ENCODE results near the gene ZNF888. TPM values are rescaled to one million over a fixed set of nuclear protein-coding genes. Genes with fewer than 3 reads are reported as not detected.
"Not testable (repeated sequence)": the region's sequence is repeated elsewhere in the genome, so short reads cannot be mapped to it uniquely, and the experiment has no call there.

Gene ZNF888
- total and polyA plus RNA-seq, 8 donors: 5.7 to 17.2 (median 13.0) TPM

GRCh38 chr19:52889076-52889475 lies 34.2 kb downstream of the ZNF888 start:
- no peak for ATAC-seq
- H3K9me3 ChIP-seq: peaks cover 0 to 17% of the 10 kb centered on the region in 2 donors
- H3K4me1 ChIP-seq: no peaks in the 10 kb centered on the region
- DNase-seq: no peak
- intact Hi-C loops (cut with DNase I): no loop called here
- H3K27ac ChIP-seq: no peak overlapping the region
- H3K27me3 ChIP-seq: no peaks in the 10 kb centered on the region
- no peak for TF ChIP-seq CTCF (IDR thresholded peaks at IDR 0.05)
- no peak overlapping the region for H3K4me3 ChIP-seq
- peaks cover 0 to 64% of the 10 kb centered on the region in 2 donors for H3K36me3 ChIP-seq

- TF ChIP-seq CTCF (IDR thresholded peaks at IDR 0.05): no peak
- Histone ChIP-seq H3K9me3 (peaks cover 0 to 99% of the 10 kb centered on the region in 2 donors), H3K27me3 (no peaks in the 10 kb centered on the region), H3K4me1 (no peaks in the 10 kb centered on the region), H3K27ac (no peak overlapping the region), H3K4me3 (no peak overlapping the region), H3K36me3 (peaks cover 6 to 78% of the 10 kb centered on the region in 2 donors)
- intact Hi-C loops (cut with DNase I): no loop called here
- ATAC-seq (no peak), DNase-seq (no peak)
Observed at GRCh38 chr19:52880895-52881389, 42.3 kb downstream of the ZNF888 start.

- intact Hi-C loops (cut with DNase I); DNase-seq; H3K36me3 ChIP-seq; H3K27me3 ChIP-seq; H3K4me1 ChIP-seq; H3K27ac ChIP-seq; ATAC-seq; H3K4me3 ChIP-seq: not testable (repeated sequence)
- peaks cover 0 to 40% of the 10 kb centered on the region in 2 donors for H3K9me3 ChIP-seq
Observed at GRCh38 chr19:52872996-52873395, 50.2 kb downstream of the ZNF888 start.

GRCh38 chr19:52871466-52871865 lies 51.8 kb downstream of the ZNF888 start:
- Histone ChIP-seq H3K9me3 (peaks cover 0 to 28% of the 10 kb centered on the region in 2 donors), H3K27me3 (no peaks in the 10 kb centered on the region), H3K27ac (no peak overlapping the region), H3K4me3 (no peak overlapping the region), H3K4me1 (no peaks in the 10 kb centered on the region), H3K36me3 (no peaks in the 10 kb centered on the region)
- intact Hi-C loops (cut with DNase I): no loop called here
- no peak for TF ChIP-seq CTCF (IDR thresholded peaks at IDR 0.05)
- ATAC-seq: no peak
- DNase-seq: no peak

- H3K4me3 ChIP-seq; H3K36me3 ChIP-seq; DNase-seq; ATAC-seq; H3K27me3 ChIP-seq; H3K27ac ChIP-seq; H3K4me1 ChIP-seq; intact Hi-C loops (cut with DNase I): not testable (repeated sequence)
- peaks cover 0 to 20% of the 10 kb centered on the region in 2 donors for H3K9me3 ChIP-seq
Observed at GRCh38 chr19:52868031-52868430, 55.2 kb downstream of the ZNF888 start.

GRCh38 chr19:52857378-52858191 lies 65.6 kb downstream of the ZNF888 start, which contains the start of gene ZNF468:
Gene ZNF468, minus strand, starts transcription at chr19:52857619. Its CDS starts 3,347 bp downstream, at chr19:52854272.
- peaks cover 0 to 21% of the 10 kb centered on the region in 2 donors for H3K36me3 ChIP-seq
- peak within 1 kb of the TSS; percentile 8 to 50 for H3K27ac ChIP-seq
- peak; percentile 100 for ATAC-seq
- H3K4me3 ChIP-seq: peak within 1 kb of the TSS; percentile 61 to 69
- H3K9me3 ChIP-seq; H3K4me1 ChIP-seq; H3K27me3 ChIP-seq; intact Hi-C loops (cut with DNase I): not testable (repeated sequence)
- DNase-seq: peak; percentile 45 to 95 (median 66)

GRCh38 chr19:52856540-52857377 lies 66.5 kb downstream of the ZNF888 start:
- H3K4me1 ChIP-seq; intact Hi-C loops (cut with DNase I); H3K9me3 ChIP-seq; DNase-seq; H3K27me3 ChIP-seq: not testable (repeated sequence)
- Histone ChIP-seq H3K4me3 (peak overlapping the region; percentile 61 to 69), H3K27ac (peak overlapping the region in 1 of 2 donors; percentile 50), H3K36me3 (peaks cover 0 to 29% of the 10 kb centered on the region in 2 donors)
- peak; percentile 35 for ATAC-seq
